ENCODE data around the gene CARS1.

Gene CARS1

DNA sequence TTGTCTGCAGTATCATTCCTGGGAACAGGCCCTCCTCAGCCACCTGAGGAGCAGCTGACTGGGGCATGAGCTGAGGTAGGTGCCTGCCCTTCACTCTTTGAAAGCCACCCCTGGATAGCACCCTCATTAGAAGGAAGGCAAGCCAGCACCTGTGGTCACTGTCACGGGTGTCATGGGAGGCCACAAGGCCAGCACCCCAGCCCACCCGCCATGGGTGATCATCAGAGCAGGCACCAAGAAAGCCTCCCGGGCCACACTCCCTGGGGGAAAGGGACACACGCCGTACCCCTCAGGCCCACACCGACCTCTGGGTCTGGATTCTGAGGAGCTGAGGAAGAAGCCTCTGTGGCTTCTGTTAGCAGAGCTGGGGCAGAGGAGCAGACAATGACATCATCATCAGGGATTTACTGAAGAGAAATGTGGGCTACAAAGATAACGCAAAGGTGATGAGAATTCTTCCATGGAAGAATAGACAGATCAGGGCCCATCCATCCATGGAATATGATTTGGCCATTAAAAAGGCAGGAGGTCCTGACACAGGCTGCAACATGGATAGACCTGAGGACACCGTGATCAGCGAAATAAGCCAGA lies 48.4 kb downstream of the CARS1 start:
- DNase-seq (ENCODE audit: low read depth), result no peak

DNA sequence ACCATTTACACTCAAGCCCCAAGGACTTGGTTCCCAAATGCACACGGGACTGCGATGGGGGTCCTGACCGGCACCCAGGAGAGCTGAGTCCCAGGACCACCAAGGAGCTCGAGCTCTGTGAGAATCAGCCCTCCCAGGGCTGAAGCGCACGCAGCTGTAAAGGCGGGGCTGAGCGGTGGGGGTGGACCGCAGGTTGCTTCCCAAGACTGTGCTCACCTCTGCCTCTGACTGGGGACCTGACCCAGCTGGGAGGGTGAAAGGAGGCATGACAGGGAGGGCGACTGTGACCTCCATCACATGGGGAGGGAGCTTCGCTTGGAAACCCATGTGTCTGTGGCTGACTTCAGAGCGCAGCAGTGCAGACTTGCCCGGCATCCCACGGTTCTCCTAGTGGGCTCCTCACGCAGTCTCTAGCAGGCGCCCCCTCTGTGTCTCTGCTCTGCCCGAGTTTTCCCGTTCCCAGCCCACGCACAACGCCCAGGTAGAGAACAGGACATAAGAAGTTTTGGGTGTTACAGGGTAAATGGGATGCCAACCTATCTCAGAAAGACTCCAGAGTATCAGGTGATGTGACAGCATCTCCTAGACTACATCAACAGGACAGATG lies 49.7 kb downstream of the CARS1 start:
- DNase-seq (ENCODE audit: low read depth), result no peak

DNA sequence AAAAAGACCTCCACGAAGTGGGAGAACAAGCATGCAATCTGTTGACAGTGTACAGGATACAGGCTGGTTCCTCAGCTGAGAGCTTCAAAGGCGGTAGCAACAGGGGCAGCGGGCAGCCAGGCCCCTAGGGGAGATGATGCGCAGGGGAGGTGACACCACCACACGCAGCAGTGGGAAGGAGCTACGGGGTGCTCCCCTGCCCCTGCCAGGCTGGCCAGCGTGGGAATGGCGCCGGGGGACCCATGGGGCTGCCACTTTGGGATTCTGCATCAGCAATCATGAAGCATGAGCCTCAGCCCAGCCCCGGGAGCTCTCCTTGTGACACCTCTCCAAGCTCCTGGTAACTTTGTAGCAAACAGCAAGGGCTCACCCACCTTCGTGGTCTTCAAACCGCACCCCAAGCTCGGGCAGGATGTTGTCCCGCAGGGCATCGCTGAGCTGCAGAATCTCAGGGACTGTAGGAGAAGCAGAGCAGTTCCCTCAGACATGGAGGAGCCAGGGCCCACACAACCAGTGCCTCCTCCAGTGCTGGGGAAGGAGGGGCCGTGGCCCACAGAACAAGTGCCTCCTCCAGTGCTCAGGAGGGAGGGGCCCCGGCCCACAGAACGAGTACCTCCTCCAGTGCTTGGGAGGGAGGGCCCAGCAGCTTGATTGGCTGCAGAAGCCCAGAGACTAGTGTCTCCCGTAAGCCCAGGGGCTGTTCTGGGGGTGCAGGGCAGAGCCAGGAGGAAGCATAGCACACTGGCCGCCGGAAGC lies 50.5 kb downstream of the CARS1 start:
- no peak for DNase-seq (ENCODE audit: low read depth)

DNA sequence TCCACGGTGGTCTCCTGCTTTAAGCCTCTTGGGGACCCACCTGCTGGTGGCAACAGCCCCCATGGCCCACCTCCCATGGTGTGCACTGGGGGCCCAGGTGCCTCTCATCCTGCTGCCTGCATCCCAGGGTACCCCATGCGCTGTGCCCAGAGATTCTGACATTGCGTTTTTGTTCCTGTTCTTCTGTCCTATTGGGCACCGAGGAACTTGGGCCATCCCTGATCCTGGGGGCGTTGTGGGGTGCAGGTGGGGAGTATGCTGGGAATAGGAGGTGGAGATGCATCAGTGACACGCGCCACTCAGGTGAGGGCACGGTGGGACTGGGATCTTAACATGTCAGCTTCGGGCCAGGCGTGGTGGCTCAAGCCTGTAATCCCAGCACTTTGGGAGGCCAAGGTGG lies 52.7 kb downstream of the CARS1 start:
- no peak for DNase-seq (ENCODE audit: low read depth)

GRCh38 chr11:3003396-3004231 lies 53.6 kb downstream of the CARS1 start:
- DNase-seq (ENCODE audit: low read depth), result no peak

GRCh38 chr11:3002871-3003270 lies 54.4 kb downstream of the CARS1 start:
- DNase-seq (ENCODE audit: low read depth), result no peak

DNA sequence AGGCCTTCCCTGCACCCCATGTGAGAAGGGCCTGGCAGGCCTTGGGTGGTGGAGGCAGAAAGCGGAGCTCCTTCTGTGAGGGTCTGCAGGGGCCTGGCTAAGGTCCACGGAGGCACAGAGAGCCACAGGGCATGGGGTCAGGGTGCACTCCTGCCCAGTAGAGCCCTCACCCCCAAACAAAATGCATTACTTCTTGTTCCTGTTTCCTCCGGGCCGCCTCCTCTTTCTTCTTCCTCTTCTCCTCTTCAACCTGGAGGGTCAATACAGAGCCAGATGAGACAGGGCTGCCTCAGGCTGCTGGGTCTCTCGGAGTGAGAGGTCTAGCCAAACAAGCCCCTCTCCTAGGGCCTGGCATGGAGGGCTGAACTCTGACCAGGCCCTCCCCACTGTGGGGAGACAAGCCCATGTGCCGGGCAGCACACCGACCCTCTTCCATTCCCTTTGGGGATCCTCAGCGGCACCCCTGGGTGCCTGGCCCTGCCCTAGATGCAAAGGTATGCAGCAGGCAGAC lies 54.8 kb downstream of the CARS1 start:
- no peak for DNase-seq (ENCODE audit: low read depth)

- no peak for DNase-seq (ENCODE audit: low read depth)
Observed at GRCh38 chr11:3001496-3001895, 55.7 kb downstream of the CARS1 start.

DNA sequence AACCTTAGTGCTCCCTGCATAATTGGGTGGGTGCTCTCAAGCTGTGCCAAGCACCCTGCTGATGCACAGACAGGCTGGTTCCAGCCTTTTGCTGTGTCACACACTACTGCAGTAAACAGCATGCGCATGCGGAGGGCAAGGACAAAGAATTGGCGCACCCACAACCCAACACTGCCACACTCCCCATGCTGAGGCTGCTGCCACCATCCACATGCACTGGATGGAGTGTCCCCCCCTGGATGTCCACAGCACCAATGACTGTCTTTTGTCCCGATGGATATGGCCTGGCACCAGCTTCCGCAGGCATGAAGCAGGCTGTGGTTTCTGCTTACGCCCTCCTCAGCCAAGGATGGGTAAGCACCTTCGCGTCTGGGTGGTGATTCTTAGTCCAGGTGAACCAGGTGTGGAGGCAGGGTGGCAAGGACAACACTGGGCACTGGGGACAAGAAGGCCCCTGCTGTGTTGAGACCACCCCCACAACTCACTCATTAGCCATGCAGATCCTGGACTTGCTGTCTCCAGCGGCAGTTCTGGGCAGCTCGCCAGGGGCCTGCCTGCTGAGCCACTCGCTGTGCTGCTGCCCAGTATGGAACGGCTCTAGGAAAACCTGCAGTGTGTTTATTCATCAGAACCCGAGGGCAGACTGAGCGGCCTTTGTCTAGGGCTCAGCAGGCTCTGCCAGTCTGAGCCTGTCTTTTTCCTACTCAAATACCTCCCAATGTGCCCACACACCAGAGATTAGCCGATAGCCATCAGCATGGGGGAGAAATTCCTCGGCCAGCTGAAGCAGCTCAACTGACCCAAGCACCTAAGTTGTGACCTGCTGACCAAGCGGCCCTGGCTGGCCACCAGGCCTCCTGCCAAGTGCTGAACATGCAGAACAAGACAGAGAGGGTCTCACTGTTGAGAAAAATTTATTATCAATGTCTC lies 56.9 kb downstream of the CARS1 start:
- DNase-seq (ENCODE audit: low read depth), result no peak

DNA sequence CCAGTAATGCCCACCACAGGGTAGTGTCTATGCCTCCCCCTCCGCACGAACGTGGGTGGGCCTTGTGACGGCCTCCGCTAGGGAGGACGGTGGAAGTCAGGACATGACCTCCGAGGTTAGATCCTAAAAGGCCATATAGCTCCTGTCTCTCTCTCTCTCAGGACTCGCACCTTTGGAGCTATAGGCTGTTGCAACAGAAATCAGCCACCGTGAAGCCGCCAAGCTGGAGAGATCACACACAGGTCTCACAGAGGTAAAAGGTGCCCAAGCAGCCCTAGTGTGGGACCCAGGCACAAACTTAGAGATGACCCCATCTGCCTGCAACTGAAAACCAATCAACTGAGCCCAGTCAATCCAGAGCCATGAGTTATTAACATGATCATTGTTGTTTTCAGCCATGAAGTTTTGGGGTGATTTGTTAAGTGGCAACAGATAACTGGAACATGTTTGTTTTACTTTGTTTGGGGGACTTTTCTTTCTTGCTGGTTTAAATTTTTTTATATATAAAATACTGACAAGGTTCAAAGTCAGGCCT lies 57.7 kb downstream of the CARS1 start:
- DNase-seq (ENCODE audit: low read depth), result no peak

DNA sequence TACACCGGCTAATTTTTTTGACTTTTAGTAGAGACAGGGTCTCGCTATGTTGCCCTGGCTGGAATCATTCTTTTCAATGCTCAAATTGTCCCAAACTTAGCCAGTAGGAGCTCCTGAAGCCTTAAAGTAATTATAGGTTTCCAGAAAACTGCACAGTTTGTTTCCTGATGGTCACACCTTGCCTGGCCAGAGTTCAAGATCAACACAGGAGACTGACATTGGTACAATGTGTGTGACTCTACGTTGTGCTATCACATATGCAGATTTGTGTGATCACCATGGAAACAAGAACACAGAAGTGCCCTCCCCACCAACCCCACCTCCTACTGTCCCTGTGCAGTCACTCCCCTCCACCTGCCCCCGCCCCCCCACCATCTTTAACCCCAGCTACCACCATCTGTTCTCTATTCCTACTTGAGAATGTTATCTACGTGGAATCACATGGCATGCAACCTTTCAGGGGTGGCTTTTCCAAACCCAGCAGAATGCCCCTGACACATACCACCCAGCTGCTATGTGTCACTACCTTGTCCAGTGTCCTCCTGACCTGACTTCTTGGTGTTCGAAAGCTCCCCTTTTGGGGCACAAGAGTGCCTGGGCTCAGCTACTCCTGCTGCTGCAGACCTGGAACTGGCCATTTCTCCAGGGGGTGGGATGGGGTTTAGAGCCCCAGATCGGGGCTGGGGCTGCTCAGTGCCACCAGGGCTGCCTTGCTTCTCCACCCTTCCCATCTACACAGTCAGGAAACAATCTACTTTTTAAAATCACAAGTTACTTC lies 59.0 kb downstream of the CARS1 start:
- DNase-seq (ENCODE audit: low read depth), result no peak

DNA sequence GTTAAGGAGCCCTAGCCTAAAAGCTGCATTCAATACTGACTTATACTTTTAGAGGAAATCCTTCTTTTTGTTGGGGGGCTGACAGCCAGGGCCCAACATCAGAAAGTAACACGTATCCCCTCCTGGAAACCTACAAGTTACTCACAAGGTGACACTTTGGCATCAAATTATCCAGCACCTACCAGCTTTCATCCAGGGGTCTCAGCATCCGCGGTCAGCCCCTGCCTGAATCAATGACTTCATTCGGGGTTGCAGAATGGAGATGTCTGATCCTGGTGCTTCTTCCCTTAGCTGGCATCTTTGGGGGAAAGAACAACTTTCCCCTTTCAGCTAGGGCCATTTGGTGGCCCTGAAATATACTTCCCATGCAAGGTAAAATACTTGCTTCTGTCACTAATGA lies 59.8 kb downstream of the CARS1 start:
- DNase-seq (ENCODE audit: low read depth), result no peak

- DNase-seq (ENCODE audit: low read depth), result no peak
Observed at GRCh38 chr11:2996976-2997375, 60.2 kb downstream of the CARS1 start.

- no peak for DNase-seq (ENCODE audit: low read depth)
Observed at GRCh38 chr11:2995893-2996554, 61.2 kb downstream of the CARS1 start.

GRCh38 chr11:2995031-2995561 lies 62.1 kb downstream of the CARS1 start:
- DNase-seq (ENCODE audit: low read depth), result no peak

DNA sequence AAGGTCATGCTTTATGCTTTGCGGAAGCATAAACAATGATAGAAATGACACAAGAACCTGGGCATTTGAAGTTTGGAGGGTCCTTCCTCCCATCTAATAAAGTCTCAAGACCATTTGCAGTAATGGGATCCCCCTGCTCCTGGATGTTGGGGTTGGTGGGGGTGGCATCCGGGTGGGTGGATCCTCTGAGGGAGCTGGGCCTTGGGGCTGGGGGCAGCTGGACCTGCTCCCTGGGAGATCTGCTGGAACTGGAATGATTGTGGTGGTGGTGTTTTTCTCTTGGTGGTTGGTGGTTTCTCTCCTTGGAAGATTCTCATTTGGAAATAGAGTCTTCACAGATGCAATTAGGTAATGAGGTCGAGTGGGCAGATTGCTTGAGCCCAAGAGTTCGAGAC lies 62.9 kb downstream of the CARS1 start:
- DNase-seq (ENCODE audit: low read depth), result no peak

DNA sequence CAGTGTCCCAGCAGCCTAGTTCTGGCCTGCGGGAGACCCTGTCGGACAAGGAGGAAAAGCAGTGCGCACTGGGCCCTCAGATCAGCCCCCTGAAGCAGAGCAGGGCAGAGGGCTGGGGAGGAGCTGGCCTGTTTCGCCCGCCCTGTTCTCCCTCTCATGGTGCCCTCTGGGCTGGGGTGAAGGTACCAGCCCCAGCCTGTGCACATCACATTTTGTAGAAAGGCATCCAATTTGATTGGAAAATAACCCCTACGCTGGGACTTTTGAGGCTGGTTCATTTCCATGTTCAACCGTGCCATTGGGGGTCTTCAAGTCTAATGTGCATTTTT lies 64.3 kb downstream of the CARS1 start:
- DNase-seq (ENCODE audit: low read depth), result no peak

GRCh38 chr11:2992234-2992996 lies 64.8 kb downstream of the CARS1 start, which contains the start of gene NAP1L4:
Gene NAP1L4 (minus strand): TSS chr11:2992329. CDS start chr11:2979220, 13,109 bp downstream.
- peak; percentile 60 for DNase-seq (ENCODE audit: low read depth)
